Right cardiac atrium (tissue), 5 donors: ENCODE results near the gene UBE2N. TPM values are rescaled to one million over a fixed set of nuclear protein-coding genes. Genes with fewer than 3 reads are reported as not detected.
"Not testable (repeated sequence)": the region's sequence is repeated elsewhere in the genome, so short reads cannot be mapped to it uniquely, and the experiment has no call there.

Experiments used
- ATAC-seq, 2 donors: fragments of 200-7000 bp; cut with Tn5 transposase; one replicate each; pipeline versions ENCODE4 v1.8.0 to v1.9.1; 2020; ENCODE audit warnings: moderate library complexity in 2 of 2, mild to moderate bottlenecking in 1 of 2
- DNase-seq, 3 donors: peaks; one replicate each; pipeline ENCODE4 v3.0.0-alpha.2; 2020
- H3K27ac ChIP-seq: one replicate; pipeline ENCODE4 v1.5.1; 2013; ENCODE audit warnings: mild to moderate bottlenecking, low read length, control low read depth, moderate library complexity
- H3K27me3 ChIP-seq: one replicate; pipeline ENCODE4 v1.6.1; 2013; ENCODE audit not compliant: control insufficient read depth, insufficient read depth
- H3K4me1 ChIP-seq: one replicate; pipeline ENCODE4 v1.6.1; 2013; ENCODE audit warnings: low read length; ENCODE audit not compliant: control insufficient read depth, insufficient read depth
- H3K4me3 ChIP-seq: one replicate; pipeline ENCODE4 v1.5.1; 2013; ENCODE audit warnings: low read length, control low read depth
- H3K9me3 ChIP-seq: one replicate; pipeline ENCODE4 v1.6.1; 2013; ENCODE audit warnings: low read length; ENCODE audit not compliant: control insufficient read depth
- WGBS: extraction: QIAGEN DNeasy Blood & Tissue Kit; methylation state at CpG from one replicate; pipeline ENCODE4 v1.1.7; 2013; 5-methylcytosine and 5-hydroxymethylcytosine counted together
- intact Hi-C, 4 donors: fragments of 100-400 bp; cut with DNase I; formaldehyde crosslinking; loops; one replicate each; pipeline versions ENCODE4 v1.11.0 to v1.14.0; 2022 to 2023
- polyA plus RNA-seq: library from polyadenylated mRNA; stranded (reverse); fragments of 200-250 nt; gene quantifications from one replicate; pipeline ENCODE4 v1.2.3, GENCODE V29; 2013
- total RNA-seq, 4 donors: library from RNA; stranded (reverse); fragmentation: NEBNext Ultra II Directional; extraction: Animal tissue kit (Norgen Biotek cat#: 25700); gene quantifications; one replicate each; pipeline ENCODE4 v1.2.1, GENCODE V29; 2021
- donor health status: healthy with polysubstance abuse.
- donor health status: DM: no; HTN: yes; CAD: no.
- donor health status: DM: no; HTN: no; CAD: no.
- donor health status: DM: no; HTN: yes; CAD: no; lungs with severe emphysema.
- donor health status: DM: yes; HTN: yes; CAD: no.

The UBE2N gene
- total and polyA plus RNA-seq, 5 donors: 79.2 to 95.2 (median 82.6) TPM

DNA sequence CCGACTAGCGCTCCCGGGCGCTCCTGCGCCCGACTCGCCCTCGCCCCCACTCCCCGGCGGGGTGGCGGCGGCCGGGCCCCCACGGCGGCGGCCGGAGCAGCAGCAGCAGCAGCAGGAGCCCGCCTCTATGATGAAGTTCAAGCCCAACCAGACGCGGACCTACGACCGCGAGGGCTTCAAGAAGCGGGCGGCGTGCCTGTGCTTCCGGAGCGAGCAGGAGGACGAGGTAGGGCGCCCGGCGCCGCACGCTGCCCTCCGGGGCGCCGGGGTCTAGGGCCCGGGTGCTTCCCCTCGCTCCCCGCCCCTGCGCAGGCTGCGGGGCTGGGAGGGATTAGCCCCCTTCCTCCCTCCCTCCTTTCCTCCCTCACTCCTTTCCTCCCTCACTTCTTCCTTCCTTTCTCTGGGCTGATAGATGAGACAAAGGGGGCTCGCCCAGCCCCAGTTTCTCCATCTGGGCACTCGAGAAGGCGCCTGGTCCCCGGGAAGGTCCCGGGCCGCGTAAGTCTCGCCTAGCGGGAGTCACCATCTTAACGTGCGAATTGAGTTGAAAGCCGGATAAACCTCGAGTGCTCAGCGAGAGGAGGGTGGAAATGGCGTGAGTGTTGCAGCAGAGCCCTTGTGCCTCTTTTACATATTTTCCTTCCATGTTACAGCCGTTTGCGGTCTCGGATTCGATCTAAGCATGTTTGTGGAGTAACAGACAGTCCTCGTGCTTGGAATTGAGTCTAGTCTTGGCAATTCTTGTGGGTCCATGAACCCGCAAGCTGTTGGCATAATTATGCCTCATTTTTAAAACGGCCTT is 63.4 kb downstream of the UBE2N start:
- peak; percentile 46 to 74 (median 72) for DNase-seq
- intact Hi-C loops: loop anchor here in 1 of 4 donors (5.0 kb wide), 1 partner anchor 196 kb away; no protein-coding TSS in a partner anchor

DNA sequence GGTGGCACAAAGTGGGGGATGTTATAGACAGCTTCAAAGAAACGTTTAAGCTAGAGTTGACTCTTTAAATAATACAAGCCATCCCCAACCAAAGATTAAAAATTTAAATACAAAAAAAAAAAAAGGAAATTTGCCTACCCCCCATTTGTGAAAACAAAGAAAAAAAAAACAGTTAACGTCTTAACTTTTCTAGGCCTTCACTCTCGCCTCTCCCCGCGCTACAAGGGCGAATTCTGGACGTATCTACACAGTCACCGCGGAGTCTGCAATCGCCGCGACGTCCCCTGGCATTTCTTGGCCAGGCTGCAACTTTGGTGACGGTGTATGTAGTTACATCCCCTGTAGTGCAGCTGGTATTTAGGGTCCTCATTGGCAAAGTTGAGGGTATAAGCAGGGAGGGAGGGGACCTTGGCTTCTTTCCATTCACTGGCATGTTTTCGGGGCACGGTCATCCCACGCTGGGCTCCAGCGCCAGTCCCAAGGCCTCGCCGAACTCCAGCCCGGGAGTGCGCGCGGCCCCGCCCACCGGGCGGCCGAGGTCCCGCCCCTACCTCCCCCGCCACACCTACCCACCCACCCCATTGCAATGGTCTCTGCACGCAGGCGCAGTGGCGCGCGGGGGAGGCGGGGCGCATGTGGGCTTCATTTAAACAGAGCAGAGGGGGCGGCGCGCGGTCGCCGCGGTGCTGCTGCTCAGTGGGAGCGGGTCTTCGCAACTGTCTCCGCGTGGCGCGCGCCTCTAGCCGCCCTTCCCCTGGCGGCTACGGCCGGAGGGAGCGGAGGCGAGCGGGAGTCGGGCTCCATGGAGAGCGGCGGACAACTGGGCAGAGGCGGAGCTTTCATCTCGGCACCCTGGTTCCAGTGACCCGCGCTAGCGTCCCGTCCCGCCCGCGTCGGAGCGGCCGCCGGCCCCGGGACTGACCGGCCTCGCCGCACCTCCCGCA is 64.2 kb downstream of the UBE2N start, which contains the start of gene NUDT4:
Gene NUDT4, plus strand, starts transcription at position 674 of the 944 bp plus-strand sequence. CDS start 398 bp downstream, outside the sequence.
- no peaks in the 10 kb centered on the region for H3K27me3 ChIP-seq
- DNase-seq (peak; percentile 99 to 100 (median 99)), ATAC-seq (peak; percentile 95)
- peaks cover 2% of the 10 kb centered on the region for H3K4me1 ChIP-seq
- WGBS: 1% methylated on average over 62 of the region's 79 CpGs
- H3K27ac ChIP-seq: peak within 1 kb of the TSS; percentile 99
- intact Hi-C loops: loop anchor here in 1 of 4 donors (5.0 kb wide), 1 partner anchor 195 kb away; no protein-coding TSS in a partner anchor
- H3K4me3 ChIP-seq: peak within 1 kb of the TSS; percentile 67
- no peaks in the 10 kb centered on the region for H3K9me3 ChIP-seq

More for the DNA sequence above, 63.4 kb downstream of the UBE2N start:
- not testable (repeated sequence) for H3K27me3 ChIP-seq, H3K4me1 ChIP-seq, H3K9me3 ChIP-seq
- peak overlapping the region; percentile 58 for H3K4me3 ChIP-seq
- WGBS: under 1% methylated on average over 41 of the region's 64 CpGs
- ATAC-seq: peak in 1 of 2 donors; percentile 39
- peak overlapping the region; percentile 76 for H3K27ac ChIP-seq

DNA sequence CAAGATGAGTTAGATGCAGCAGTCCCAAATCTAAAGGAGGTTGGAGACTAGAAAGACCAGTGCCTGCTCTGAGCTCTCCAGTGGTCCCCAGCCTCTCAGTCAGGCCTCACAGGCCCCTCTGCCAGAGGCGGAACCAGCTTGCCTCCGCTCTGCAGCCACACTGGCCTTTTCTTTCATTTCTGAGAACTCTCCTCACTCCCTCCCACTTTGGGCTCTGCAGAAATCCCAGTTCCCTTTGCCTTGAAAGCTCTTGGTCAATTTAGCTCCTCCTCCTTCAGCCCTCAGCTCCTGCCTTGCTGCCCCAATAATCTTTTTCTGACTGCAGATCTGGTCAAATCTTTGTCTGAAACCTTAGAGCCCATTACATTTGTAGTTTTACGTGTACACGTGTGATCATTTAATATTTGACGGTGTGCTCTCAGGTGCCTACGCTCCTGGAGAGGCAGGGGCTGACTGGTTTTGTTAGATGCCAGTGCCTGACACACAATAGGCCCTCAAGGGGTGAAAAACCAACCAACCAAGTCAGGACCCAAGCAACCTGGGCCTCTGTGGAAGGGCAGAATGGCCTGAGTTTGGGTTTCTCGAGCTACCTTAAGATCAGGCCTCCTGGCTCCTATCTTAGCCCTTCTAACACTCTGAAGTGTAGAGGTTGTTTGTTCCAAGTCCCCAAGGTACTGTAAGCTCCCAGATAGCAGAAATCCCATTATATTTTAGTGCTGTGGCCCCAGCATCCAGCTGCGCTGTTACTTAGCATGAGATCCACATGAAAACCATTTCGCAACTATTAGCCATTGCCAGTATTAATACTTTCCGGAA is 65.1 kb downstream of the UBE2N start:
- WGBS: 52% methylated on average over 10 of the region's 10 CpGs
- H3K27me3 ChIP-seq: no peaks in the 10 kb centered on the region
- intact Hi-C loops: loop anchor here in 1 of 4 donors (5.0 kb wide), 1 partner anchor 194 kb away; no protein-coding TSS in a partner anchor
- peak overlapping the region; percentile 99 for H3K27ac ChIP-seq
- DNase-seq: peak; percentile 51 to 82 (median 81)
- peak overlapping the region; percentile 67 for H3K4me3 ChIP-seq
- peak; percentile 35 to 52 for ATAC-seq
- H3K4me1 ChIP-seq: peaks cover 2% of the 10 kb centered on the region
- no peaks in the 10 kb centered on the region for H3K9me3 ChIP-seq

DNA sequence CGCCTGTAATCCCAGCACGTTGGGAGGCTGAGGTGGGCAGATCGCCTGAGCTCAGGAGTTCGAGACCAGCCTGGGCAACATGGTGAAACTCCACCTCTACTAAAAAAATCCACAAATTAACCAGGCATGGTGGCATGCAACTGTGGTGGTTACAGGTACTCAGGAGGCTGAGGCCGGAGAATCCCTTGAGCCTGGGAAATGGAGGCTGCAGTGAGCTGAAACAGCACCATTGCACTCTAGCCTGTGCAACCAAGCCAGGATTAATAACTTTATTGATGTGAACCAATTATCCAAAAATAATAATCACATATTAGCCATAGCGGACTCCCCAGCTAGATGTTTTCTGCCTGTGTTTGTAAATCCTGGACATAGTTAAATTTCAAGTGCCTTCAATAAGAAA is 65.8 kb downstream of the UBE2N start:
- intact Hi-C loops: loop anchor here in 1 of 4 donors (5.0 kb wide), 1 partner anchor 194 kb away; no protein-coding TSS in a partner anchor
- peak overlapping the region; percentile 48 for H3K27ac ChIP-seq
- ATAC-seq: no peak
- peak overlapping the region; percentile 67 for H3K4me3 ChIP-seq
- 93% methylated on average over 6 of the region's 6 CpGs for WGBS
- no peak for DNase-seq
- no peaks in the 10 kb centered on the region for H3K9me3 ChIP-seq
- H3K27me3 ChIP-seq: no peaks in the 10 kb centered on the region
- peaks cover 2% of the 10 kb centered on the region for H3K4me1 ChIP-seq

DNA sequence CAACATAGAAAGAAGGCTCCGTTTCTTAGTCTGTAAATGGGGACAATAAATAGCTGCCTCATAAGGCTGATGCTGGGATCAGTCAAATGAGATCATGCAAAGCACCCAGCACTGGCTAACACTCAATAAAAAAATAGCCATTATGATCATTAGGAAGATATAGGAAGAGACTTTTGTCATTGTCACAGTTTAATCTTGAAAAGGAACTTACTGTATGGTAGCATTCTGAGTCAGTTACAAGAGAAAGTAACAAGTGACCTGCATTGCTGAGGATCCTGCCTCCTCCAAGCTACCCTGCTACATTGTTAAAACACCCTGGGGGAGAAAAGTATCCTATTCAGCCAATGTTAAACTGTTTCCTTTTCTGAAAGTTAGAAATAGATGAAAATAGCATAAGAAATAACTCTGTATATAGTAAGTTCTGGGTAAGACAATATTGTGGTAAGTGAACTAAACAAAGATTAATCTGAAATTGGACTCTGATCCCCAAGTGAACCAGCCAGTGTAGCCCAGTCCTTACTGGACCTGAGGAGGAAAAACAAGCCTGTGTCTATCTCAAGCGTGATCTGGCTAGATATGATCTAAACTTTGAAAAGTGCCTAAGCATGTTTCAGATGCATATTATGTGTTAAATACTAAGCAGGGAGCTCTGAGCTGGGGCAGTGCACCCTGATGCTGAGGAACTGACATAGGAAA is 67.6 kb downstream of the UBE2N start:
- peaks cover 2% of the 10 kb centered on the region for H3K4me1 ChIP-seq
- H3K9me3 ChIP-seq: no peaks in the 10 kb centered on the region
- no peak overlapping the region for H3K27ac ChIP-seq
- intact Hi-C loops: no loop called here
- DNase-seq (no peak), ATAC-seq (no peak)
- no peak overlapping the region for H3K4me3 ChIP-seq
- 72% methylated on average over 2 of the region's 2 CpGs for WGBS
- H3K27me3 ChIP-seq: no peaks in the 10 kb centered on the region

DNA sequence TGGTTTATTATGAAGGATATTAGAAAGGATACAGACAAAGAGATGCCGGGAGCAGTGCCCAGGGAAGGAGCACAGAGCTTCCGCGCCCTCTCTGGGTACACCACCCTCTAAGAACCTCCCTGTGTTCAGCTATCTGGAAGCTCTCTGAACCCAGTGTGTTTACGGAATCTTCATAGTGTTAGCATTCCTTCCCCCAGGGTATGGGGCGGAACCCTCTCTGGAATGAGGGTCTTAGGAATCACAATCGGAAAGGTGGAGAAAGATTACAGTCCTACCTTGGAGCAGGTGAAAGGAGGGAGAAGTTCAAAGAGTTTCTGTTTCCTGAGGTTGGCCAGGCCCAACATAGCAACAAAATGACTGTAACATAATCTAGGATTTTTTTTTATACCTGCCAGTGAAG is 70.8 kb downstream of the UBE2N start:
- ATAC-seq (no peak), DNase-seq (no peak)
- Histone ChIP-seq H3K27me3 (no peaks in the 10 kb centered on the region), H3K4me1 (no peaks in the 10 kb centered on the region), H3K9me3 (no peaks in the 10 kb centered on the region), H3K4me3 (no peak overlapping the region), H3K27ac (no peak overlapping the region)
- intact Hi-C loops: no loop called here
- WGBS: 97% methylated on average over 6 of the region's 6 CpGs

DNA sequence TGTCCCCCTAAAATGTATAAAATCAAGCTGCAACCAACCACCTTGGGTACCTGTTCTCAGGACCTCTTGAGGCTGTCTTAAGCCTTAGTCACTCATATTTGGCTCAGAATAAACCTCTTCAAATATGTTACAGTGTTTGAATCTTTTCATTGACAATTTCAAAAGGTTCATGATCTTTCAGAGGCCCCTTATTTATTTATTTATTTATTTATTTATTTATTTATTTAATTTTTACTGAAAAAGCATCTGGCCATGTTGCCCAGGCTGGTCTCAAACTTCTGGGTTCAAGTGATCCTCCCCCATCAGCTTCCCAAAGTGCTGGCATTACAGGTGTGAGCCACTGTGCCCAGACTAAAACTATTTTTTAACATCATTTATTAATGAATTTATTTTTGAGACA is 72.2 kb downstream of the UBE2N start:
- Histone ChIP-seq H3K4me1 (no peaks in the 10 kb centered on the region), H3K9me3 (no peaks in the 10 kb centered on the region), H3K27me3 (no peaks in the 10 kb centered on the region), H3K27ac (no peak overlapping the region), H3K4me3 (no peak overlapping the region)
- DNase-seq (no peak), ATAC-seq (no peak)
- intact Hi-C loops: no loop called here

DNA sequence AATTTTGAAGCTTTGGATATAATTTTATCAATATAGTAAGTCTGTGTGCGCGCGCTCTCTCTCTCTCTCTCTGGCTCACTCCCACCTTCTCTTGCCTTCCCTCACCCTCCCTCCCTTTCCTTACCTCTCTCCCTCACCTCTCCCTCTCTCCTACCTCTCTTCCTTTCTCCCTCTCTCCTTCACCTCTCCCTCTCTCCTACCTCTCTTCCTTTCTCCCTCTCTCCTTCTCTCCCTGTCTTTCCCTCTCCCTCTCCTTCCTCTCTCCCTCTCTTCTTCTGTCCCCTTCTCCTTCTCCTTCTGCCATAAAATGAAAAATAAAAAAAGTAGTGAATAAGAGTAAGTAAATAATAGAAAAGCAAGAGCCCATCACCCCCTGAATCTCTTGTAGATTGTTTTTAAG is 73.0 kb downstream of the UBE2N start:
- no peak overlapping the region for H3K4me3 ChIP-seq
- no peaks in the 10 kb centered on the region for H3K4me1 ChIP-seq
- no peaks in the 10 kb centered on the region for H3K9me3 ChIP-seq
- over 99% methylated on average over 3 of the region's 3 CpGs for WGBS
- H3K27ac ChIP-seq: no peak overlapping the region
- no peaks in the 10 kb centered on the region for H3K27me3 ChIP-seq
- DNase-seq (no peak), ATAC-seq (no peak)
- intact Hi-C loops: no loop called here

DNA sequence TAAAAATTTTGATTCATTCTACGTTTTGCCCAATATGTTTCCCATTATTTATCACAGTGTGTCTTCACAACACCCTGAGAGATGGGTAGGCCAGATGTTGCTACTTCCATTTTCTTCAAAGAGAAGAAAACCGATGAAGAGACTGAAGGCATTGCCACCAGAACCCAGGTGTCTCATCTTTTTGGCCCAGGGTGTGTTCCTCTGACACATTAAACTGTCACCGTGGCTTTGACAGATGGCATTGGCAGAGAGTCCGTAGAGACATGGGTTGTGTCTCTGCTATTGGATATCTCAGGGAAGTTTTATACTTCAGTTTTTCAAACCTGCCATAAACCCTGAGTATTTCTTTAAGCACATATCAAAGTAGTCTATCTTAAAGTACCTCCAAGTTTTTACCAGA is 75.3 kb downstream of the UBE2N start:
- intact Hi-C loops: no loop called here
- no peak for ATAC-seq
- Histone ChIP-seq H3K4me3 (no peak overlapping the region), H3K27ac (no peak overlapping the region), H3K4me1 (no peaks in the 10 kb centered on the region), H3K9me3 (no peaks in the 10 kb centered on the region), H3K27me3 (no peaks in the 10 kb centered on the region)
- DNase-seq: no peak
- 87% methylated on average over 4 of the region's 4 CpGs for WGBS
